SK-N-SH (cell line): ENCODE results near the gene ADGRB2. TPM values are rescaled to one million over a fixed set of nuclear protein-coding genes. Genes with fewer than 3 reads are reported as not detected.

ENCODE experiments used
- CTCF ChIA-PET: fragments of 300-600, 350-600 bp; formaldehyde crosslinking; extraction: SDS; loops from one replicate; lab custom pipeline; 2021; lab: Yijun Ruan, JAX
- POLR2A ChIA-PET: fragments of 350-600 bp; sonication (Branson Sonifier 250); formaldehyde crosslinking; extraction: SDS; loops from one replicate; lab custom pipeline; 2020; ENCODE audit warnings: antibody characterized with exemption, inconsistent platforms; lab: Yijun Ruan, JAX
- DNase-seq: peaks from one replicate; pipeline ENCODE4 v3.0.0; 2012
- H2AFZ ChIP-seq: fragments of 200-600 bp; sonication (generic); 2 replicates; pipeline ENCODE4 v1.8.1; 2016; ENCODE audit warnings: antibody characterized with exemption, mild to moderate bottlenecking, low read depth
- H3F3A ChIP-seq: fragments of 200-600 bp; sonication (generic); replicated peaks from 2 replicates; pipeline ENCODE3; 2016; ENCODE audit warnings: antibody characterized with exemption, mild to moderate bottlenecking; ENCODE audit not compliant: insufficient read depth
- H3K27ac ChIP-seq, 2 experiments: fragments of 200-500 bp in 1 of 2; fragments of 200-600 bp in 1 of 2; sonication (Bioruptor generic) in 1 of 2; sonication (generic), shearing (Covaris generic) in 1 of 2; 2 replicates each; pipeline versions ENCODE4 v1.5.1 to v1.6.1; 2014 to 2016; ENCODE audit warnings: low read depth in 2 of 2, inconsistent platforms in 1 of 2, low read length in 1 of 2, mild to moderate bottlenecking in 1 of 2, mixed read lengths in 1 of 2
- H3K27me3 ChIP-seq: fragments of 200-600 bp; sonication (generic), shearing (Covaris generic); 2 replicates; pipeline ENCODE4 v1.6.1; 2016; ENCODE audit warnings: mixed run types; ENCODE audit not compliant: insufficient read depth
- H3K36me3 ChIP-seq, 2 experiments: fragments of 200-500 bp in 1 of 2; fragments of 200-600 bp in 1 of 2; sonication (Bioruptor generic) in 1 of 2; sonication (generic) in 1 of 2; replicated peaks in 1 of 2; 2 replicates each; pipeline versions ENCODE3 to v1.5.1; 2014 to 2016; ENCODE audit warnings: low read length in 1 of 2, mild to moderate bottlenecking in 1 of 2; ENCODE audit not compliant: insufficient read depth in 2 of 2, control insufficient read depth in 1 of 2
- H3K4me1 ChIP-seq, 2 experiments: fragments of 200-500 bp in 1 of 2; fragments of 200-600 bp in 1 of 2; sonication (Bioruptor generic) in 1 of 2; sonication (generic), shearing (Covaris generic) in 1 of 2; 2 replicates each; pipeline versions ENCODE4 v1.5.1 to v1.6.1; 2014 to 2016; ENCODE audit warnings: low read depth in 1 of 2, low read length in 1 of 2, mixed run types in 1 of 2; ENCODE audit not compliant: insufficient read depth in 2 of 2, control insufficient read depth in 1 of 2
- H3K4me2 ChIP-seq: fragments of 200-600 bp; sonication (generic), shearing (Covaris generic); 2 replicates; pipeline ENCODE4 v1.6.1; 2017; ENCODE audit warnings: mixed run types
- H3K4me3 ChIP-seq, 2 experiments: fragments of 200-500 bp in 1 of 2; fragments of 200-600 bp in 1 of 2; sonication (Bioruptor generic) in 1 of 2; sonication (generic), shearing (Covaris generic) in 1 of 2; 2 replicates each; pipeline versions ENCODE4 v1.5.1 to v1.8.1; 2014 to 2016; ENCODE audit warnings: low read depth in 2 of 2, inconsistent platforms in 1 of 2, low read length in 1 of 2, mild to moderate bottlenecking in 1 of 2, mixed read lengths in 1 of 2, moderate library complexity in 1 of 2
- H3K79me2 ChIP-seq: fragments of 200-600 bp; sonication (generic); 2 replicates; pipeline ENCODE4 v1.8.1; 2017; ENCODE audit warnings: mild to moderate bottlenecking; ENCODE audit not compliant: insufficient read depth
- H3K9ac ChIP-seq: fragments of 200-600 bp; sonication (generic); 2 replicates; pipeline ENCODE4 v1.6.1; 2017; ENCODE audit warnings: mixed run types
- H3K9me2 ChIP-seq: fragments of 200-600 bp; sonication (generic); 2 replicates; pipeline ENCODE4 v1.6.1; 2017; ENCODE audit warnings: mixed run types
- H3K9me3 ChIP-seq: fragments of 200-600 bp; sonication (generic); 2 replicates; pipeline ENCODE4 v1.6.1; 2017; ENCODE audit warnings: mixed run types, mild to moderate bottlenecking, moderate library complexity
- H4K20me1 ChIP-seq: fragments of 200-600 bp; sonication (generic); 2 replicates; pipeline ENCODE4 v1.6.1; 2017; ENCODE audit warnings: mild to moderate bottlenecking, mixed run types; ENCODE audit not compliant: insufficient read depth
- EP300 ChIP-seq, 2 experiments: IDR thresholded peaks; 2 replicates each; pipeline versions ENCODE4 v1.4.0 to v1.6.1; 2012; ENCODE audit warnings: borderline replicate concordance in 1 of 2, low read depth in 1 of 2, low read length in 1 of 2
- EZH2phosphoT487 ChIP-seq: fragments of 200-600 bp; sonication (generic); IDR thresholded peaks from 2 replicates; pipeline ENCODE4 v1.6.1; 2017; ENCODE audit warnings: low read depth, mixed run types, mild to moderate bottlenecking, antibody characterized with exemption, moderate library complexity, borderline replicate concordance
- FOSL2 ChIP-seq: IDR thresholded peaks from 2 replicates; pipeline ENCODE4 v1.4.0; 2012; ENCODE audit warnings: low read depth, mild to moderate bottlenecking, moderate library complexity, borderline replicate concordance
- FOXJ3 ChIP-seq: sonication (generic); formaldehyde crosslinking; IDR thresholded peaks from 2 replicates; pipeline ENCODE4 v1.5.1; 2020; ENCODE audit warnings: mild to moderate bottlenecking, missing genetic modification reagents
- FOXM1 ChIP-seq: IDR thresholded peaks from 2 replicates; pipeline ENCODE4 v1.4.0; 2012; ENCODE audit warnings: low read depth, mild to moderate bottlenecking
- GABPA ChIP-seq: IDR thresholded peaks from 2 replicates; pipeline ENCODE4 v1.4.0; 2012; ENCODE audit warnings: low read depth, mild to moderate bottlenecking
- JUND ChIP-seq: IDR thresholded peaks from 2 replicates; pipeline ENCODE4 v1.4.0; 2012
- MEF2A ChIP-seq: IDR thresholded peaks from 2 replicates; pipeline ENCODE4 v1.4.0; 2012; ENCODE audit warnings: low read depth, borderline replicate concordance
- NFIC ChIP-seq: IDR thresholded peaks from 2 replicates; pipeline ENCODE4 v1.4.0; 2012; ENCODE audit warnings: borderline replicate concordance
- RAD21 ChIP-seq: IDR thresholded peaks from 2 replicates; pipeline ENCODE4 v1.6.1; 2012; ENCODE audit warnings: mild to moderate bottlenecking, low read length
- RCOR1 ChIP-seq: fragments of 150-350 bp; IDR thresholded peaks from 2 replicates; pipeline ENCODE4 v1.6.1; 2017; ENCODE audit warnings: antibody characterized with exemption, low read length
- RFX5 ChIP-seq: IDR thresholded peaks from 2 replicates; pipeline ENCODE4 v1.6.1; 2012; ENCODE audit warnings: mild to moderate bottlenecking, improper control_type of control experiment, low read length
- RXRA ChIP-seq: IDR thresholded peaks from 2 replicates; pipeline ENCODE4 v1.4.0; 2012; ENCODE audit warnings: low read depth, mild to moderate bottlenecking, borderline replicate concordance
- SIN3A ChIP-seq: IDR thresholded peaks from 2 replicates; pipeline ENCODE4 v1.6.1; 2012; ENCODE audit warnings: low read depth, mild to moderate bottlenecking, low read length, moderate library complexity, borderline replicate concordance
- TAF1 ChIP-seq: IDR thresholded peaks from 2 replicates; pipeline ENCODE4 v1.6.1; 2012; ENCODE audit warnings: low read depth, mild to moderate bottlenecking, low read length, moderate library complexity, borderline replicate concordance
- TEAD4 ChIP-seq: IDR thresholded peaks from 2 replicates; pipeline ENCODE4 v1.4.0; 2012; ENCODE audit warnings: mild to moderate bottlenecking, borderline replicate concordance; ENCODE audit not compliant: insufficient read depth
- WGBS: methylation state at CpG from one replicate; pipeline ENCODE4 v1.1.6; 2017; ENCODE audit warnings: low lambda C conversion rate; 5-methylcytosine and 5-hydroxymethylcytosine counted together
- polyA plus RNA-seq, 3 experiments: library from polyadenylated mRNA; depleted of rRNA; stranded (reverse); fragments of >200 nt; gene quantifications; 2 replicates each; pipeline ENCODE4 v1.2.3, GENCODE V29; 2012
- TF ChIP-seq, protein P1 (sequence below): fragments of 150-350 bp; IDR thresholded peaks from 2 replicates; pipeline ENCODE4 v1.6.1; 2016; ENCODE audit warnings: mild to moderate bottlenecking, low read depth, low read length
- TF ChIP-seq, protein P2 (sequence below): IDR thresholded peaks from 2 replicates; pipeline ENCODE4 v1.6.1; 2012; ENCODE audit warnings: mild to moderate bottlenecking, low read depth, low read length, moderate library complexity
- TF ChIP-seq, protein P3 (sequence below): IDR thresholded peaks from 2 replicates; pipeline ENCODE4; 2012

ADGRB2 gene
- polyA plus RNA-seq, 1 of the 3 experiments (the other 2 are of a cell fraction) = 13.0 TPM

DNA sequence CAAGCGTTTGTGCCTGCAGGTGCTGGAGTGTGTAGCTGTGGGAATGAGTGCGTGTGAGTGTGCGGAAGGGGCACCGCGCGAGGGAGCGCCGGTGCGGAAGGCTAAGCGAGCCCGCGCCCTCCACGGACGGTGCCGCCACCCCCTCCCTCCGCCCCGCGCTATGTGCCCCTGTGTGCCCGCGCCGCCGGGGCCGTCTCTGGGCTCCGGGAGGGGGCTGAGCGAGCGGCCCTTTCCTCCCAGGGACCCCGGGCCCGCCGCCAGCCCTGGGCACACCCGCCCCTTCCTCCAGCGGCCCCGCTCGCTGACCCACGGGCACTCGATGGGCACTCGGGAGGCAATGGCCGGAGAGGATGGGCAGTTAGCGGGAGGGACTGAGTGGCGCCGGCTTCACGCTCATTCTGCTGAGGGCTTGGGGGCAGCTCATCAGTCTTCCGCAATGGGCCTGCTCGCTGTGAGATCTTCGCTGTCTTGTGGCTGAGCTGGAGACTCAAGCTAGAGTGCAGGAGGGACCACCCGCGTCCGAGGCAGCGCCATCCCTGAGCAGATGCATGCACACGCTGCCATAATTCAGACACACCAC, 8.6 kb upstream of the ADGRB2 start:
- Histone ChIP-seq H4K20me1 (no peaks in the 10 kb centered on the region), H3K79me2 (no peaks in the 10 kb centered on the region), H3K4me1 (peaks cover 0 to 75% of the 10 kb centered on the region in 2 experiments; a peak in 3 of 4 replicates), H3F3A (no peaks in the 10 kb centered on the region), H3K4me3 (no peak overlapping the region), H3K9me2 (no peaks in the 10 kb centered on the region), H3K9ac (no peak overlapping the region), H3K9me3 (no peaks in the 10 kb centered on the region), H3K27me3 (no peaks in the 10 kb centered on the region), H2AFZ (no peak overlapping the region), H3K4me2 (no peak overlapping the region), H3K27ac (no peak overlapping the region), H3K36me3 (no peaks in the 10 kb centered on the region)
- TF ChIP-seq SIN3A (no peak), RCOR1 (no peak), RXRA (no peak), JUND (no peak), EP300 (IDR thresholded peaks at IDR 0.05; ENCODE audit: borderline replicate concordance in 1 of 2, low read depth in 1 of 2, low read length in 1 of 2) (no peak), FOSL2 (no peak), TAF1 (no peak), FOXJ3 (CRISPR knock-in tag) (no peak), GABPA (no peak), TEAD4 (no peak), NFIC (no peak), EZH2phosphoT487 (no peak), FOXM1 (no peak), MEF2A (no peak), RAD21 (no peak), RFX5 (no peak)
- TF ChIP-seq, protein P1, sequence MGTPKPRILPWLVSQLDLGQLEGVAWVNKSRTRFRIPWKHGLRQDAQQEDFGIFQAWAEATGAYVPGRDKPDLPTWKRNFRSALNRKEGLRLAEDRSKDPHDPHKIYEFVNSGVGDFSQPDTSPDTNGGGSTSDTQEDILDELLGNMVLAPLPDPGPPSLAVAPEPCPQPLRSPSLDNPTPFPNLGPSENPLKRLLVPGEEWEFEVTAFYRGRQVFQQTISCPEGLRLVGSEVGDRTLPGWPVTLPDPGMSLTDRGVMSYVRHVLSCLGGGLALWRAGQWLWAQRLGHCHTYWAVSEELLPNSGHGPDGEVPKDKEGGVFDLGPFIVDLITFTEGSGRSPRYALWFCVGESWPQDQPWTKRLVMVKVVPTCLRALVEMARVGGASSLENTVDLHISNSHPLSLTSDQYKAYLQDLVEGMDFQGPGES = no peak
- TF ChIP-seq, protein P2, sequence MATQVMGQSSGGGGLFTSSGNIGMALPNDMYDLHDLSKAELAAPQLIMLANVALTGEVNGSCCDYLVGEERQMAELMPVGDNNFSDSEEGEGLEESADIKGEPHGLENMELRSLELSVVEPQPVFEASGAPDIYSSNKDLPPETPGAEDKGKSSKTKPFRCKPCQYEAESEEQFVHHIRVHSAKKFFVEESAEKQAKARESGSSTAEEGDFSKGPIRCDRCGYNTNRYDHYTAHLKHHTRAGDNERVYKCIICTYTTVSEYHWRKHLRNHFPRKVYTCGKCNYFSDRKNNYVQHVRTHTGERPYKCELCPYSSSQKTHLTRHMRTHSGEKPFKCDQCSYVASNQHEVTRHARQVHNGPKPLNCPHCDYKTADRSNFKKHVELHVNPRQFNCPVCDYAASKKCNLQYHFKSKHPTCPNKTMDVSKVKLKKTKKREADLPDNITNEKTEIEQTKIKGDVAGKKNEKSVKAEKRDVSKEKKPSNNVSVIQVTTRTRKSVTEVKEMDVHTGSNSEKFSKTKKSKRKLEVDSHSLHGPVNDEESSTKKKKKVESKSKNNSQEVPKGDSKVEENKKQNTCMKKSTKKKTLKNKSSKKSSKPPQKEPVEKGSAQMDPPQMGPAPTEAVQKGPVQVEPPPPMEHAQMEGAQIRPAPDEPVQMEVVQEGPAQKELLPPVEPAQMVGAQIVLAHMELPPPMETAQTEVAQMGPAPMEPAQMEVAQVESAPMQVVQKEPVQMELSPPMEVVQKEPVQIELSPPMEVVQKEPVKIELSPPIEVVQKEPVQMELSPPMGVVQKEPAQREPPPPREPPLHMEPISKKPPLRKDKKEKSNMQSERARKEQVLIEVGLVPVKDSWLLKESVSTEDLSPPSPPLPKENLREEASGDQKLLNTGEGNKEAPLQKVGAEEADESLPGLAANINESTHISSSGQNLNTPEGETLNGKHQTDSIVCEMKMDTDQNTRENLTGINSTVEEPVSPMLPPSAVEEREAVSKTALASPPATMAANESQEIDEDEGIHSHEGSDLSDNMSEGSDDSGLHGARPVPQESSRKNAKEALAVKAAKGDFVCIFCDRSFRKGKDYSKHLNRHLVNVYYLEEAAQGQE = no peak
- TF ChIP-seq, protein P3, sequence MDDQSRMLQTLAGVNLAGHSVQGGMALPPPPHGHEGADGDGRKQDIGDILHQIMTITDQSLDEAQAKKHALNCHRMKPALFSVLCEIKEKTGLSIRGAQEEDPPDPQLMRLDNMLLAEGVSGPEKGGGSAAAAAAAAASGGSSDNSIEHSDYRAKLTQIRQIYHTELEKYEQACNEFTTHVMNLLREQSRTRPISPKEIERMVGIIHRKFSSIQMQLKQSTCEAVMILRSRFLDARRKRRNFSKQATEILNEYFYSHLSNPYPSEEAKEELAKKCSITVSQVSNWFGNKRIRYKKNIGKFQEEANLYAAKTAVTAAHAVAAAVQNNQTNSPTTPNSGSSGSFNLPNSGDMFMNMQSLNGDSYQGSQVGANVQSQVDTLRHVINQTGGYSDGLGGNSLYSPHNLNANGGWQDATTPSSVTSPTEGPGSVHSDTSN = no peak
- ChIA-PET CTCF (interaction anchor here (8.3 kb wide), 1 partner anchor 17 kb away, joined by 63 read pairs; no protein-coding TSS in a partner anchor), POLR2A (no interaction called here)
- no peak for DNase-seq
- 93% methylated on average over 30 of the region's 49 CpGs for WGBS
